CD4-positive, alpha-beta T cell treated with Interferon alpha-2 for 1 hour (primary cell): ENCODE data around the gene BBS7.

Experiments used
- DNase-seq, 2 donors: peaks; one replicate each; pipeline ENCODE4 v3.0.0-alpha.2; 2020 to 2022

BBS7 gene

DNA sequence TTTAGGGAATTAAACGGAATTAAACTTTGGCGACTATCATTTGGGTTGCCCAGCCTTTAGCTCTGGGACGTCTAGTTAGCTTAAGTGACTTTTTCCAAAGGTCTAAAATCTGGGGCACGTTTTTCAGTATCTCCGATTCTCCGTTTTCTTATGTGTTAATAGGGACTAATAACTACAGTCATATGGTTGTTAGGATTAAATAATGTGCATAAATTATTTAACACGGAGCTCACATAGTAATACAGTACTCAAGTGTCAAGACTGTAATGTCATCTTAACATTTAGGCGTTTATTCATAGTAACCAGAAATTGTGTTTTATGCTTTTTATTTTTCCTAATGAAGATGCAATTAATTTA, 46.1 kb downstream of the BBS7 start:
- DNase-seq, result no peak

DNA sequence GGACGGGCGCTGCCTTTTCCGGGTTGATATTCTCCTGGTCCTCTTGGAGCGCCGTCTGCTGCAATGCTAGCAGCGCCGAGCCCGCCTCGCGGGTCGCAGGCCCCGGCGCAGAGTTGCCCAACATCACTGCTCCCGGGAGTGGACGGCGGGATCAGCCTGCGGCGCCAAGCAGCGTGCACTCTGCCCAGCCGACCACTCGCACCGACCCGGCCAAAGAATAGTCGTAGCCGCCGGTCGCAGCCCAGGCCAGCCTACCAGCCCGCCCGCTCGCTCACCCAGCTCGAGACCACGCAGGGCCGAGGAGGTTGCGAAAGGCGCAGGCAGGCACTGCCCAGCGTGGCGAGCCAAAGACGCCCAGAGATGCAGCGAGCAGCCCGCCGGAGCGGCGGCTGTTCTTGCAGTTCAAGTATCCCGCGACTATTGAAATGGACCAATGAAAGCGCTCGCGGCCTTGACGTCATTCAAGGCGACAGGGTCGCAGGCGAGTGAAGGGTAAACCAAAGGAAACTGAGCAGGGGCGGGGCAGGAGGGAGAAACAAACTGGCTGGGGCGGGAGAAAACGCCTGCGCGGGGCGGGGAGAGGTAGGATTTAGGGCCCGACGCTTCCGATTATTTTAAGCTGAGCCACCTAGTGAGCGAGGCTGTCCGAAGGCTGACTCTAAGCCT, 46.6 kb downstream of the BBS7 start, which contains the start of gene CCNA2:
Gene CCNA2 (minus strand): TSS at position 379 of the 666 bp plus-strand sequence. CDS start 255 bp downstream, at position 124.
- DNase-seq, result peak; percentile 94 to 96

DNA sequence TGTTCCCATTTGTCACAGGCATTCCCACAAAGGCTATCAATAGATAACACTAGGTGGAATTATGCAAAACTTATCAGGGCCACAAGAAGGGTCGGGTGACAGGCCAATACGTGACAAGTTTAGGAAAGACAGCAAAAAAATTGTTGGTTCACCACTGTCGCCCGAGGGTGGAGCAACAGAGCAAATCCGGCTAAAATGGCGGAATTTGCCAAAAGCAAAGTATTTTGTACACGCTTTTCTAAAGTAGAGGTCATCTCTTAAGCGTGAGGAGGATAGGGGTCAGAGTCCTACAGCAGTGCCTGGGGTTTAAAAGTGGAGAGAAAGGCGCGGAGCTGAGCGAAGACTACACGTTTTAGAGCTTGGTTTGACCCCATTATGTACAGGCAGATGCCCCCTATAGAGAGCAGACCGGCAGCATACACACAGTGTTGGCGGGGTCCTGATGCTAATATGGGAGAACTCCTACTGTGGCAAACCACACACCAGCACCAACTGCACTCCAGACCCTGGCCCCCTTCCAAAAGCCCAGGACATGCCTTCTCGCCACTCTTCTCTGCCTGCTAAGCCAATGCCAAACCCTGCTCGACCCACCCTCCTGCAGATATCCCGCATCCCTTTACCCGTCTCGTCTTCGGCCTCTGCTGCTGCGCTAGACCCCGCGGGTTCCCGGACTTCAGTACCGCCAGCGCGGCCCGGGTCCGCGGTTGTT, 47.3 kb downstream of the BBS7 start:
- peak; percentile 5 to 52 for DNase-seq

DNA sequence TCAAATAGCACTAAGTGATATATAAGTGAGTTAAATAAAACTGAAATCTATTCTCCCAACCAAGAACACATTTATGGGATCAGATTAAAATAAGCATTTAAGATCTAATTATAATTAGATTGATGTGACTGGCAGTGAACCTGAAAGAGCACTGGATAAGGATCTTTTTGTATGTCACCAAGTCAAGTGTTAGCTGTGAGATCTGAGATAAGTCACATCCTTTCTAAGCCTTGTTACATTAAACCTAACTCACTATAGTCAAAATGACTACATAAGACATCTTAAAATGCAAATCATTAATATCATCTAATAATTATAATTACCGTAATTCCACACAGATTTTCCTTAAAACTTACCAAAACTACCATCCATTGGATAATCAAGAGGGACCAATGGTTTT, 48.2 kb downstream of the BBS7 start:
- no peak for DNase-seq

DNA sequence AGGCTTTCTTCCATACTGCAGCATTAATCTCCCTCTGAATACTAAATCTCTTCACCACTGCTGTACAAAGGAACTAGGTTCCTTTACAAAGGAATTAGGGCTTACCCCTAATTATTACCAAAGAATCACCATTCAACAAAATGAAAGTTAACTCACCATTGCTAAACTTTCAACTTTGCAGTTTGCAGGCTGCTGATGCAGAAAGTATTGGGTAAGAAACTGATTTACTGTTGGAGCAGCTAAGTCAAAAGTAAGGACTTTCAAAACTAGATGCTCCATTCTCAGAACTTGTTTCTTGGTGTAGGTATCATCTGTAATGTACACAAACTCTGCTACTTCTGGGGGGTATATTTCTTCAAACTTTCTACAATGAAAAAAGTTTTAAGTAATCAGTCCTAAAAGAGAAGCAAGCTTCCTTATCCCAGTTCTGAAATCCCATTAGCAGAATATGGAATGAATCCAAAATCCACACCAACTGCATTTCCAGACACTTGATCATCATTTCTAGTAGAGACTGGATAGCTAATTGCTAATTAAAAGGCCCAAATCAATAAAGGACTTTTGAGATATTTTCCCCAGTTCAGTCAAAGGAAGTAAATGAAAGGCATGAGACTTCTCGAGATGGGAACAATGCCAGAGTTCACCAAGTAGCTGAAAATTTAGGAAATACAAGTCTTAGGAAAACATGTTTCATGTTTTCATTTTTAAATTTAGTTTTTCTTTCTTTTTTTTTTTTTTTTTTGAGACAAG, 50.9 kb downstream of the BBS7 start:
- DNase-seq, result no peak

DNA sequence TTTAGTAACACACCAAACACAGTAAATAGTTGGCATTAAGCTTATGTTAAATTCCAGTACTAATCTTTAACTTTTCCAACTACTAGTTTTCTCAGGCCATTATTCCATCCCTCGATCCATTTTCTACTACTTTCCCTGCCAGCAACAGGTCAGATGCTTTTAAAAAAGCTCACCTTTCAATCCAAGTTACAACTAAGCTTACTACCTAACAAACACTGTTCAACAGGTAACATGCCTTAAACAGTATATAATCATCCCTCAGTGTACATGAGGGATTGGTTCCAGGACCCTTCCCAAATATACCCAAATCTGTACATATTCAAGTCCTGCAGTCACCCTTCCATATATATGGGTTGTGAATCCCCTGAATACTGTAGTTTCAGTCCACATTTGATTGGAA, 52.1 kb downstream of the BBS7 start:
- DNase-seq, result no peak

DNA sequence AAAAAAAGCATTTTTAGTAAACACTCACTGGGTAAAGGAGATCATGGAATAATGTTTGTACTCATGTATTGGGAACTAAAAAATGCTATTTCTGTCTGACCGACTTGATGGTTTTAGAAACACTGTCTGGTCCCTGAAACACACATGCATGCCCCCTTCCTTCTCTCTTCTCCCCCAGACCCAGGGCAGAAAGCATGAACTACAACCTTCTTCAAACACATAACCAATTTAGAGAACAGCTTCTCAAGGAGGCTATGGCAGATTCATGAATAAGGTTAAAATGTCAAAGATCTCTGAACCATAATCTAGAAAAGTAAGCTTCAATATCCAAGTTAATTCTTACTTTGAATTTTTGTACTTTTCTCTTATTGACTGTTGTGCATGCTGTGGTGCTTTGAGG, 52.6 kb downstream of the BBS7 start:
- no peak for DNase-seq

DNA sequence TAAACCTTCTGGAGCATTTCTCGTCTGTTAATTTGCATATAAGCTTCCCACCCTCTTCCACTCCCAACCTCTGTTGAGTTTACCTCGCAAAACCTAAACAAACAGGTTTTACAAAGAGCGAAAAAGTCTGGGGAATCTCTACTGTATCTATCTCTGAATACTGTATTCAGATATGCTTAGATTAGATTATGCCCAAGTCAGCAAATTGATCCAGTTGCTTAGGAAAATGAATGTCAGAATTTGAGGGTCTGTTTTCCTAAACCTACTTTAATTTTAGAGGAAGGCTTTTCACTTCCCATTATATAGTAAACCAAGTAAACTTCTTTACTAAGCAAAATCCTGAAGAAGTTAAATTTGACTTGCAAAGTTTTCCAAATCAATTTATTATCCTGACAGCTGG, 53.3 kb downstream of the BBS7 start:
- no peak for DNase-seq

DNA sequence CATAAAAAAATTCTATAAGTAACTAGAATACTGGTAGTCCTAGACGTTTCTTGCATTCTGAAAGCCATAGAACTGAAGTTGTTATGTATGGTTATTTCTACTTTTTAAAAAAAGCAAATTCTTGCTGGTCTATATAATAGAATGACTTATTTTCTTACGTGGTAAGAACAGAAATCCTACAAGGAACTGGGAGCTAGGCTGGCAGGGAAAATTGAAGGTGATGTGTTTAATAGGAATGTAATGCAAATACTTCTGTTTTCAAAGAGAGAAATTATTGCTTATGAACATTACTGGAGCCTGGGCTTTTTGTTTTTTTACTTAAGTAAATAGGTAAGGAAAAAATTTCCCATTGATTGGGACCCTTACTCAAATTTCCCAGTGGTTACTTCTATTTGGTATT, 55.5 kb downstream of the BBS7 start:
- no peak for DNase-seq

DNA sequence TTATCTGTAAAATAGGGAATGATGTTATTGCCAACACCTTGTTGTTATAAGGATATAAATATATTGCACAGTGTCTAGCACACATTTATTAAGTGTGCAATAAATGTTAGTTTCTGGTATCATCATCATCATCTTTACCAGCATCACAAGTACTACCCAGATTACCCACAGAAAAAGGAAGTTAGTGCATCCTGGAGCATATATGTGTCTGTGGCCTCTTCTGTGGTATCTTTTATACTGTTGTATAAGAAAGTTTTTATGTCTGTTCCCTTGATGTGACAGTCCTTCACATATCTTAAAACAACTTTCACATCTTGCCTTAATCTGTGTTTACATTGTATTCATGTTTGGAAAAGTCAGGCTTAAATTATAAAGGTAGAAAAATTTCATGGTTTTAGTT, 59.2 kb downstream of the BBS7 start:
- no peak for DNase-seq

DNA sequence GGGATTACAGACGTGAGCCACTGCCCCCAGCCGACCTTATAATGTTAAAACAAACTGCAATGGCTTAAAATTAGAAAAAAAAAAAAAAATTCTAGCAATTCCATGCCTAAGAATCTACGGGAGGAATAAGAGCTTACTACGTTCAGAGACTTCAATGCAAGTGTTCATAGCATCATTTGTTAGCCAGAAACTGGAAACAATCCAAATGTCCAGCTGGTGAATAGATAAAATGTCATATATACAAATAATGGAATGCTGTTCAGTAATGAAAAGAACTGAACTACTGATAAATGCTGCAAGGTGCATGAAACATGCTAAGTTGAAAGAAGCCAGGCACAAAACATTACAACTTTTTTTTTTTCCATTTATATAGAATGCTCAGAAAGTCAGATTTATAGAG, 63.9 kb downstream of the BBS7 start:
- no peak for DNase-seq

DNA sequence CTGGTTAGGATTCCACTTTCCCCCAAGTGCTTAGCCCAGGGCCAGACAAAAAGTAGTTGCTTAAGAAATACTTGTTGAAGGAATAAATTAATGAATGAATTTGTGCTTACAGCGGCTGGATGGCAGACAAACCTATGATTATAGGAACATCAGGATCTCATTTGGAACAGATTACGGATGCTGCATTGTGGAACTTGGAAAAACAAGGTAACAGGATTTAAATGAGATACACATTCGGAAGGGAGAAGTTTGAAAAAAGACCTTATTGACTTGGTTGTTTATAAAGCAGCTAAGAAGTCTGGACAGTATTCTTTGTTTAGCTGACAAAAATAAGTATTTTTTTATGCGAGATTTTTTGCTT, 68.6 kb downstream of the BBS7 start:
- DNase-seq, result no peak

DNA sequence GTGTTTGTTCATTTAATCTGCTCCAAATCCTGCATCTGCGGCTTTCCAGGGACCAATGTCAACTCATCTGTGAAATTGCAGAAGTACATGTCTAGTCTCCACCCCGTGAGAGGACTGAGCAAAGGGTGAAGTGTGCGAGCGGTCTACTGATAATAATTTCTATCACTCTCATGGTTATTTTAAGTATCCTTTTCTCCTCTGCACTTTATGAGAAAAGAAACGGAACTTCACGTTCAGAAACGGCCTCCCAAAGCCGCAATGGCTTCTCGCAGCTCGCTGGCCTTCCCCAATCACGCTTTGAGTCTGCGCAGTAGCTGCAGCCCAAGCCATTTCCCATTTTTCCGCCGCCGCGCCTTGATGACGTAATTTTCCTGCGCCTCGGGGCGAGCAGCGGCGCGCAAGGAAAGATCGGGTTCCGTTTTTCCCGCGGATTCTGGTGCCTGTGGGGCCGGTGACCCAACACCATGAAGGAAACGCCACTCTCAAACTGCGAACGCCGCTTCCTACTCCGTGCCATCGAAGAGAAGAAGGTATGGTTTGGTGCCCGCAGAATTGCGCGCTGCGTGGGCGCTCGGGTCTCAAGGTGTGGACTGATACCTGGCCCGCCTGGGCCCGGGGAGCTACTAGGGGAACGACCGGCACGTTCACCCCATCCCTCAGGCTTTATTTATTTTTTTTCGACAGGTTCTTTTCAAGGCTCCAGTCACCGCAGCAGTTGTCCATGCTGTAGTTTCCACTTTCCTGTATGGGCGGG, 69.1 kb downstream of the BBS7 start, which contains the start of gene EXOSC9:
Gene EXOSC9 (plus strand): TSS at position 363 of the 754 bp plus-strand sequence. CDS start 102 bp downstream, at position 465.
- peak; percentile 93 to 96 for DNase-seq

DNA sequence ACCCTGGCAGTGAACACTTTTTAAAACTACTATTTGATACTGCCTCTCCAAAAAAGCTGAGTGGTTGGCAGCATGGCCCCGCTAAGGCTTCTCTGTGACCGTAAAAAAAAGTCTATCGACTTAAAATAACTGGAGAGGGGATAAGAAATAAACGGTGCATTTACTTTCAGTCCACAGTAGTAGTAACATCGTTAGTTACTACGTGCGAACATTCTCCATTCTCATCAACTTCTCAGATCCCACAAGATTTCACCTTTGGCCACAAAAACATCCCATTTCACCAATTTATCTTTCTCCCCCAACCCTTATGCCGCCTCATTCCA, 69.7 kb downstream of the BBS7 start:
- no peak for DNase-seq

DNA sequence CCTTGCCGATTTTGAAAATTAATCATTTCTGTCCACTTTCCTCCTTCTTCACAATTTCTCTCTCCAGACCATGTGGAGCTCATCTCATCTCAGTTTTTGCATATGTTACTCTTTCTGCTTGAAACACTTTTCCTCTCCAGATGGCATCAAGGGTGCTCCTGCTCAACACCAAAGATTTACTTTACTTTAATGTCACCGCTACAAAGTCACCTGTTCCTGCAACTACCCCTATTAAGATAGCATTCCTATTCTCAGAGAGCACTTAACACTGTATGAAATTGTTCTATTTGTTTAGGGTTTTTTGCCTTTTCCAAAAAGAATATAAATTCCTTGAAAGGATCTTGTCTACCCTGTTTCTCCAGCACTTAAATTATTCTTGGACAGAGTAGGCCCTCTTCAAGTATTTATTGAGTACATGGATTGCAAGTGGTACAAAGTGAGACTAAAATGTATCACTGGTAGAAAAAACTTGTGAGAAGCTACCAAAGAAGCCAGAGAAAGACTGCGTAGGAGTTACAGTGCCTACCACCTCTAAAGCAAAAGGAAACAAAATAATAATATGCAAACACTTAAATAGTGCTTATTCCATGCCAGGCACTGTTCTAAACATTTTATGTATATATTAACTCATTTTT, 70.3 kb downstream of the BBS7 start:
- DNase-seq, result no peak

DNA sequence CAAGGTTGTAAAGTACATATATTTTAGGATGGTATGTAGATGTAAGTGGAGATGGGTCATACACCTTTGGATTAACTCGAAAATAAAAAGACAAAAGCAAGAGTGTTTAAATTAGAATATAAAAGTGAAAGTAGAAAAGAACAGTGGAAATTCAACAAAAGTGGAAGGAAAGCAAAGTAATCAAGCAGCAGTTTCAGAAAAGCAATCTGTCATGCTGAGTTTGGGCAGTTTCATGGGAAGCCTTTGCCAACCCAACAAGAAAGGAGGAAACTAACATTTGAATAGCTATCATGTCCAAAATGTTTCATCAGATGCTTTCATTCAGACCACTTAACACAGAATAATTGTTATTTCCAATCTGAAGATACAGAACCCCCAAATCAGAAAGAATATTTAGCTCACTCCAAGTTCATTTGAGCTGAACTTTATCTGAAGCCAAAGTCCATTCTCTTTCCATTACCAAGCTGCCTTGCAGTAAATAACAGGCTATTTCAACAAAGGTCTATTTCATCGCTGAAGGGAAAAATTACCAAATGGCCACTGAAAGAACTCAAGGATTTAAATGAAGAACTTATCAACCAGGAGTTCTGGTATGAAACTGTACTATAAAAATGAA, 71.0 kb downstream of the BBS7 start:
- DNase-seq, result no peak

DNA sequence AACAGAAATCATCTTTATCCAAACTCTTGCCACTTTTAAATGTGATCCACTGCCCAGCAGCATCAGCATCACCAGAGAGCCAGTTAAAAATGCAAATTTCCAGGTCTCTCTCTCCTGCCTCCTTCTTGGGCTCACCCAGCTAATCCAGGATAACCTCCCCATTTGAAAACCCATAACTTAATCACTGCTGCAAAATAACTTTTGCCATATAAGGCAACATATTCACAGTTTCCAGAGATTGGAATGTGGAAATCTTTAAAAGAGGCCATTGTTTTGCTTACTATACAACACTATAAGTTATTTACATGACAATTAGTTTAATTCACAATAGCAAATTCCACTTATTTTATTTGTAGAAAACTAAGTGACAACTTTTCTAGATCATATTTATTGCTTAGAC, 74.0 kb downstream of the BBS7 start:
- DNase-seq, result no peak

DNA sequence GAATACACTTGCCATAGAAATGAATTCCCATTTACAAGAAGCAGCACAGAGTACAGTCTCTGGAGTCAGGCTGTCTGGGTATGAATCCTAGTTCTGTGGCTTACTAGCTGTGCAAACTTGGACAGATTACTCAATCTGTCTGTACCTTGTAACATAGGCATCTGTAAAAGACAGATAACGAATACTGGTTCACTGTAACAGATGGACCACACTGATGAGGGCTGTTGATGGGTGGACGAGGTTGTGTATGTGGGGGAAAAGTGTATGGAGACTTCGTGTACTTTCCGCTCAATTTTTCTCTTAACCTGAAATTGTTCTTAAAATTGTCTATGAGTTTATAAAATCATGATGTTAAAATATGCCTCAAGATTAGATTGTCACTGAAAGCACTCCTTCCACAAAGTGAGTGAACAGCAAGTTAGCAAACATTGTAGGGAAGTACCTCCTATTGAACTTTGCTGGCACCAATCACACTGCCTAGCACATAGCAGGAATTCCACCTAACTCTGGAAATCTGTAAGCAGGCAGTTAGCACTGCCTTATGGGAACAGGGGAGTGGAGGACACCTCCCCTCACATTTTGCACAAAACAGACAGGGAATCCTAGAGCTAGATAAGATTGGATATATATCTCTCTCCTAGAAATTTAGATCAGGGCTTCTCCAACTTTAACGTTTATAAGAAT, 75.6 kb downstream of the BBS7 start:
- DNase-seq, result no peak

DNA sequence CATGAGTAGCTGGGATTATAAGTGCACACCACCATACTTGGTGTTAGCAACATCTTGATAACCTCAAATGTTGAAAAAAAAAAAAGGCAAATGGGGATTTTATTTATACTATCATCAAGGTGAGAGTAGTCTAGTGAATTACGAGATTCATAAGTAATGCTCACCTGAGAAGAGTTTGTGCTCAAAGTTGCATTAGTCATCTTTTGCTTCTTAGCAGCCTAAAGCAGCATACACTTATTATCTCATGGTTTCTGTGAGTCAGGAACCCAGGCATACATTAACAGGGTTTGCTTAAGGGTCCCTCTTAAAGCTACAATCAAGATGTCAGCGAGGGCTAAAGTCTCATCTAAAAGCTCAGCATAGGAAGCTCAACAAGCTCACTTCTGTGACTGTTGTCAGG, 77.3 kb downstream of the BBS7 start:
- DNase-seq, result no peak

DNA sequence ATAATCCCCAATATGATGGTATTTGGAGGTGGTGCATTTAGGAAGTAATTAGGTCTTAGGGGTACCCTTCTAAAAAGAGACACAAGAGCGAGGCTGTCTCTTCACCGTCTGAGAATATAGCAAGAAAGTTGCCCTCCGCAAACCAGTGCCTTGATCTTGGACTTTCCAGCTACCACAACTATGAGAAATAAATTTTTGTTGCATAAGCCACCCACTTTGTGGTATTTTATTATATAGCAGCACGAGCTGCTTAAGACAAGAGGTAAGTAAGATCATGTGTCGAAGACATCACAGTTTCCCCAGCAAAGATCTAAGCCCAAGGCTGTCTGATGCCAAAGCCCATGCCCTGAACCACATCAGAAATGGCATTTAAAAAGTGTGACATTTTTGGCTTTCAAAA, 78.8 kb downstream of the BBS7 start:
- no peak for DNase-seq

DNA sequence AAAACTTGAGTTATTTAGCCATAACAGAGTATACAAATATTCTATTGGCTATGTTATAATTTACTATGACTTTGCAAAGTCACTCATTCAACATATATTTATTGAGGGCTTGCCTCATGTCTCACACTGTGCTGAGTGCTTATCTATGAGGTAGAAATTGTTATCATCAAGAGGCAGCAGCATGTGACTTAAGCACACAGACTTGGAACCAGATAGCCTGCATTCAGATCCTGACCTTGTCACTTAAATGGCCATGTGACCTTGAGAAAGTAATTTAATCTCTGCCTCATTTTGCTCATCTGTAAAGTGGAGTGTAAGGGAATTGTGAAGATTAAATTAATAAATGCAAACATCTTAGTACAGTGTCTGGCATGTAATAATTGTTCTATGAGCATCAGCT, 79.3 kb downstream of the BBS7 start:
- DNase-seq, result no peak
